Measurements from ENCODE around the gene NPTX2.

- TF ChIP-seq POLR2AphosphoS5 (IDR thresholded peaks at IDR 0.05) (no peak), POLR2A (IDR thresholded peaks at IDR 0.05) (no peak)
Measured at GRCh38 chr7:98662289-98662688, 45.2 kb downstream of the NPTX2 start.
